Stomach (tissue), 9 donors: Measurements from ENCODE around the gene FGFBP1. TPM values are rescaled to one million over a fixed set of nuclear protein-coding genes. Genes with fewer than 3 reads are reported as not detected.

Experiments
- DNase-seq, 2 donors: peaks; one replicate each; pipeline versions ENCODE4 v3.0.0 to v3.0.0-alpha.2; 2013 to 2019
- H3K27ac ChIP-seq, 5 donors: fragments of 200-600 bp in 4 of 5; sonication (generic) in 4 of 5; one replicate each; pipeline ENCODE4 v1.5.1; 2013 to 2019; ENCODE audit warnings: mild to moderate bottlenecking in 1 of 5, moderate library complexity in 1 of 5
- H3K27me3 ChIP-seq, 3 donors: fragments of 200-600 bp; sonication (generic); one replicate each; pipeline ENCODE4 v1.5.1; 2017 to 2019; ENCODE audit warnings: mixed run types in 1 of 3
- H3K36me3 ChIP-seq, 4 donors: fragments of 200-600 bp; sonication (generic); 1 replicate in 3 of 4; 2 replicates in 1 of 4; pipeline ENCODE4 v1.5.1; 2016 to 2019
- H3K4me1 ChIP-seq, 4 donors: fragments of 200-600 bp; sonication (generic); one replicate each; pipeline ENCODE4 v1.5.1; 2016 to 2019
- H3K4me3 ChIP-seq, 4 donors: fragments of 200-600 bp; sonication (generic) in 3 of 4; one replicate each; pipeline ENCODE4 v1.5.1; 2016 to 2019; ENCODE audit warnings: mild to moderate bottlenecking in 1 of 4
- H3K9me3 ChIP-seq, 4 donors: fragments of 200-600 bp; sonication (generic); one replicate each; pipeline ENCODE4 v1.5.1; 2016 to 2019
- EP300 ChIP-seq: sonication (generic); formaldehyde crosslinking; IDR thresholded peaks from one replicate; pipeline ENCODE4 v1.6.1; 2017; ENCODE audit warnings: antibody characterized with exemption
- POLR2A ChIP-seq, 4 donors: fragments of 450-650 bp; IDR thresholded peaks; one replicate each; pipeline ENCODE4 v1.6.1; 2016; ENCODE audit warnings: antibody characterized with exemption in 4 of 4, control low read depth in 2 of 4, mild to moderate bottlenecking in 1 of 4, moderate library complexity in 1 of 4
- POLR2AphosphoS5 ChIP-seq, 3 donors: sonication (generic); formaldehyde crosslinking; IDR thresholded peaks; one replicate each; pipeline ENCODE4 v1.6.1; 2016; ENCODE audit warnings: antibody characterized with exemption in 3 of 3
- WGBS, 5 donors: extraction: QIAGEN DNeasy Blood & Tissue Kit in 3 of 5; methylation state at CpG; one replicate each; pipeline versions ENCODE4 v1.1.5 to v1.1.7; 2013 to 2018; 5-methylcytosine and 5-hydroxymethylcytosine counted together
- intact Hi-C: fragments of 100-400 bp; cut with DNase I; formaldehyde crosslinking; loops from one replicate; pipeline ENCODE4 v1.15.1; 2023; ENCODE audit warnings: low total_unique reads
- polyA plus RNA-seq, 3 donors: library from polyadenylated mRNA; stranded (reverse); fragments of 200-250 nt; gene quantifications; one replicate each; pipeline ENCODE4 v1.2.3, GENCODE V29; 2013
- total RNA-seq, 5 donors: library from RNA; depleted of rRNA; stranded (reverse); fragments of >200 nt; gene quantifications; one replicate each; pipeline versions ENCODE4 v1.1.0 to v1.2.3, GENCODE V29; 2014 to 2016
- TF ChIP-seq, protein P1 (sequence below), 7 experiments: fragments of 450-650 bp in 4 of 7; fragments of 200-600 bp in 3 of 7; sonication (generic) in 3 of 7; IDR thresholded peaks; one replicate each; pipeline ENCODE4 v1.5.1; 2016 to 2019; ENCODE audit warnings: antibody characterized with exemption in 7 of 7, control low read depth in 2 of 7, mild to moderate bottlenecking in 1 of 7
- donor health status: healthy with polysubstance abuse.
- donor health status: Bipolar disorder and iron deficiency.
- donor health status: healthy.

The FGFBP1 gene
- total and polyA plus RNA-seq, 8 donors: 0.61 to 105 (median 0.71) TPM; not detected in 4

DNA sequence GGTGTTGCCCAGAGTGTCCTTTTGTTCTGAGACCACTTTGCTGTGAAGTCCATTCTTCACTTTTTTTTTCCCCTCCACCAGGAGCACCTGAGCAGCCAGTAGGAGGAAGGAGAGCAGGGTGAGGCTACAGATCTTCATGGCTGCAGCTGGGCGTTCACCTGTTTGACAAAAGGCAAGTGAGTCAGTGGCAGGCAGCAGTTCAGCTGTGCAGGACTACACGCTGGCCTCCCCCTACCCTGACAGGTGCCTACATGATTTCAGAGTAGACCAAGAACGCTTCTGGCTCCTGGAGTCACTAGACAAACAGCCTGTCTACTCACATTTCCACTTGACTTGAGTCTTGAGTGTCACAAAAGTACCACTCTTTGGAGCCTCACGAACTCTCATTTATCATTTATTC, 2.0 kb downstream of the FGFBP1 start:
- H3K27ac ChIP-seq: no peak overlapping the region
- TF ChIP-seq POLR2AphosphoS5 (IDR thresholded peaks at IDR 0.05) (no peak), EP300 (no peak), POLR2A (IDR thresholded peaks at IDR 0.05) (no peak)
- TF ChIP-seq, protein P1, sequence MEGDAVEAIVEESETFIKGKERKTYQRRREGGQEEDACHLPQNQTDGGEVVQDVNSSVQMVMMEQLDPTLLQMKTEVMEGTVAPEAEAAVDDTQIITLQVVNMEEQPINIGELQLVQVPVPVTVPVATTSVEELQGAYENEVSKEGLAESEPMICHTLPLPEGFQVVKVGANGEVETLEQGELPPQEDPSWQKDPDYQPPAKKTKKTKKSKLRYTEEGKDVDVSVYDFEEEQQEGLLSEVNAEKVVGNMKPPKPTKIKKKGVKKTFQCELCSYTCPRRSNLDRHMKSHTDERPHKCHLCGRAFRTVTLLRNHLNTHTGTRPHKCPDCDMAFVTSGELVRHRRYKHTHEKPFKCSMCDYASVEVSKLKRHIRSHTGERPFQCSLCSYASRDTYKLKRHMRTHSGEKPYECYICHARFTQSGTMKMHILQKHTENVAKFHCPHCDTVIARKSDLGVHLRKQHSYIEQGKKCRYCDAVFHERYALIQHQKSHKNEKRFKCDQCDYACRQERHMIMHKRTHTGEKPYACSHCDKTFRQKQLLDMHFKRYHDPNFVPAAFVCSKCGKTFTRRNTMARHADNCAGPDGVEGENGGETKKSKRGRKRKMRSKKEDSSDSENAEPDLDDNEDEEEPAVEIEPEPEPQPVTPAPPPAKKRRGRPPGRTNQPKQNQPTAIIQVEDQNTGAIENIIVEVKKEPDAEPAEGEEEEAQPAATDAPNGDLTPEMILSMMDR (IDR thresholded peaks at IDR 0.05): no peak
- 41 to 62% (median 56%) methylated on average over 4 of the region's 4 CpGs for WGBS, 5 donors
- H3K4me1 ChIP-seq: no peaks in the 10 kb centered on the region
- intact Hi-C loops: no loop called here
- no peaks in the 10 kb centered on the region for H3K36me3 ChIP-seq
- H3K9me3 ChIP-seq: no peaks in the 10 kb centered on the region
- peak; percentile 38 to 59 for DNase-seq
- H3K4me3 ChIP-seq: no peak overlapping the region
- peaks cover 0 to 10% (median 0%) of the 10 kb centered on the region in 3 donors for H3K27me3 ChIP-seq

DNA sequence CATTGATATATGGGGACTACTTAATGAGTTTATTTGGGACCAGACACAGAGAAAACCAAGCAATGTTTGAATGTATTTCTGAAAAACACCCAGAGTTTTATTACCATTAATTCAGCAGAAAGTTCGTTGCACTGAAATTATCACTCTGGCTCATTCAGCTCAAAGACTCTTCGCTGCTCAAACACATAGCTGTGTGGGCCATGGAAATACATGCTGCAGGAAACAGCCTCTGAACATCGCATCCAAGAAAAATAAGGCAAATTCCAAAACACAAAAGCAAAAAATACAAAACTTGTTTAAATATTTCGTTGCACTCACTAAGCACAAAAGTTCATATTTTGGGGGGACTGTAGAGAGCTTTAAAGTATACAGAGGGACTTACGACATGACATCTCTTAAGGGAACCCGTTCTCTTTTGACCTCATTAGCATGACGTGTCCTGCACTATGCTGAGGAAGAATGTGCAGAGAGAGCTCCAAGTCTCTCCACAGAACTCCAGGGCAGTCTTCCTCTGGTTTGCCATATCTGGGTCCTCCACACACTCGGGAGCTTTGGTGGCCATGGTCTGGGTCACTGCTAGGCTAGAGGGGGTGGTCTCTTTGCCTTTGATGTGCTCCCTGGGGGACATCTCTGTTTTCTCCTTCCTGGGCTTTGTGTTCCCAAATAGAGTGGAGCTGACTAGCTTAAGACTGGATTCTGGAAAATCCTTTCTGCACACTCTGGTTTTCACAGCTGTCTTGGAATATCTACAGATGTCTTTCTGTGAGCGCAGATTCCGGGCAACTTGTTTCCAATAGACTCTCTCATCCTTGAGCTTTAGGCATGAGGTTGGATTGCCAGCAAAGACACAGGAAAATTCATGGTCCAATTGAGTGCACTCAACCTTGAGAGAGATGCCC, 2.8 kb downstream of the FGFBP1 start:
- Histone ChIP-seq H3K4me3 (no peak overlapping the region), H3K27ac (no peak overlapping the region), H3K36me3 (no peaks in the 10 kb centered on the region), H3K4me1 (no peaks in the 10 kb centered on the region), H3K27me3 (peaks cover 0 to 7% (median 0%) of the 10 kb centered on the region in 3 donors), H3K9me3 (no peaks in the 10 kb centered on the region)
- WGBS, 5 donors: 77 to 86% (median 85%) methylated on average over 10 of the region's 10 CpGs
- DNase-seq: no peak
- intact Hi-C loops: no loop called here
- TF ChIP-seq POLR2A (IDR thresholded peaks at IDR 0.05): no peak
- TF ChIP-seq POLR2AphosphoS5 (IDR thresholded peaks at IDR 0.05): no peak
- TF ChIP-seq, protein P1 (IDR thresholded peaks at IDR 0.05): no peak
- no peak for TF ChIP-seq EP300

DNA sequence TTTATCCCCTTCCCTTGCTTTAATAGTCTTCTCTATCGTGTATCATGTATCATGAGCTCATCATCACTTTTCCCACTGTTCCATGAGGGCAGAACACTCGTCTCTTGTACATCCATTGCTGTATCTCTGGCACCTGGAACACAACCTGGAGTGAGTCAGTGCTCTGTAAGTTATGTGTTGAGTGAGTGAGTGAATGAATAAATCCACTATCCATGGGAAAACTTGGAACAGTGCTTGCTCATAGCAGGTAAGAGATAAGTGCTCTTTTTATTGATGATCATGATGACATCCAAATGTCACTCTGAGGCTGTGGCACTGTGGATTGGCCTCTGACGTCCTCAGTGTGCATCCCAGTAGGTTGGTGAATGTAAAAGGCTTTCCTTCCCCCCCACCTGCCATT, 4.3 kb downstream of the FGFBP1 start:
- Histone ChIP-seq H3K36me3 (no peaks in the 10 kb centered on the region), H3K9me3 (no peaks in the 10 kb centered on the region), H3K4me3 (no peak overlapping the region), H3K27me3 (peaks cover 0 to 10% (median 0%) of the 10 kb centered on the region in 3 donors), H3K27ac (no peak overlapping the region), H3K4me1 (no peaks in the 10 kb centered on the region)
- intact Hi-C loops: no loop called here
- TF ChIP-seq EP300 (no peak), POLR2A (IDR thresholded peaks at IDR 0.05) (no peak), POLR2AphosphoS5 (IDR thresholded peaks at IDR 0.05) (no peak)
- TF ChIP-seq, protein P1 (IDR thresholded peaks at IDR 0.05): no peak
- no peak for DNase-seq
- whole genome bisulfite sequencing, 5 donors: 64 to 79% (median 73%) methylated on average over 3 of the region's 3 CpGs

DNA sequence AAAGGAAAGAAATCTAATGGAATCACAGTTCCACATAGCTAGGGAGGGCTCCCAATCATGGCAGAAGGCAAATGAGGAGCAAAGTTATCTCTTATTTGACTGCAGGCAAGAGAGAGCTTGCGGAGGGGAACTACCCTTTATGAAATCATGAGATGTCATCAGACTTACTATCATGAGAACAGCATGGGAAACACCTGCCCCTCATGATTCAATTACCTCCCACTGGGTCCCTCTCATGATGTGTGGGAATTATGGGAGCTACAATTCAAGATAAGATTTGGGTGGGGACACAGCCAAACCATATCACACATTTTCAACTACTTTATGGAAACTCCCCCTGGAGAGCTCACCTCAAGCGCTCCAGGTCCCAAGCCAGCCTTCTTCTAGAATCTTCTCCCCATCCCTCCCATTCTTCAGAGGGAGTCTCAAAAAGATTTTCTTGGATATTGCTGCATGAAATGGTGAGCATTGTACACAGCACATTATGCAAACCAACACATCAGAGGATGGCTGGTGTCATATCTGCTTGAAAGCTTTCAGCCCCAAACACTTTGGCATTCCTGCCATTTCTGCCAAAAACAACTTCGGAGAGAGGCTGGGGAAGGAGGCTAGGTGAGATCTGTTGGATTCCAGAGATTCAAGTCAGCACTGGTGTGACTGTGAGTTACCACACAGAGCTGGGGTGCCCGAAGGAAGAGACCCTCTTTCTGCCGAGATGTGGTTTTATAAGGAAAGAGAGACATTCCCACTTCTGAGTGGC, 6.9 kb downstream of the FGFBP1 start:
- TF ChIP-seq EP300 (no peak), POLR2A (IDR thresholded peaks at IDR 0.05) (no peak), POLR2AphosphoS5 (IDR thresholded peaks at IDR 0.05) (no peak)
- TF ChIP-seq, protein P1 (IDR thresholded peaks at IDR 0.05): no peak
- Histone ChIP-seq H3K36me3 (no peaks in the 10 kb centered on the region), H3K4me1 (no peaks in the 10 kb centered on the region), H3K9me3 (no peaks in the 10 kb centered on the region), H3K27ac (no peak overlapping the region), H3K27me3 (peaks cover 0 to 10% (median 0%) of the 10 kb centered on the region in 3 donors), H3K4me3 (no peak overlapping the region)
- intact Hi-C loops: no loop called here
- 91 to 94% (median 93%) methylated on average over 5 of the region's 5 CpGs for WGBS, 5 donors
- DNase-seq: no peak
